Lung (tissue), 12 donors: ENCODE data around the gene MC1R. TPM values are rescaled to one million over a fixed set of nuclear protein-coding genes. Genes with fewer than 3 reads are reported as not detected.

ENCODE experiments used
- ATAC-seq: fragments of 200-7000 bp; cut with Tn5 transposase; one replicate; pipeline ENCODE4 v1.9.1; 2020; ENCODE audit warnings: moderate number of reproducible peaks; ENCODE audit not compliant: insufficient read depth, low FRiP score
- DNase-seq, 3 donors: peaks; one replicate each; pipeline ENCODE4 v3.0.0-alpha.2; 2013 to 2017
- H3K27ac ChIP-seq, 2 donors: one replicate each; pipeline ENCODE4 v1.5.1; 2013; ENCODE audit warnings: mild to moderate bottlenecking in 2 of 2, moderate library complexity in 2 of 2, control low read depth in 1 of 2, inconsistent platforms in 1 of 2, low read depth in 1 of 2, low read length in 1 of 2
- H3K27me3 ChIP-seq, 3 donors: one replicate each; pipeline ENCODE4 v1.5.1; 2013; ENCODE audit warnings: low read length in 2 of 3; ENCODE audit not compliant: control insufficient read depth in 3 of 3, insufficient read depth in 3 of 3
- H3K36me3 ChIP-seq, 4 donors: one replicate each; pipeline ENCODE4 v1.5.1; 2013; ENCODE audit warnings: low read length in 4 of 4, mild to moderate bottlenecking in 1 of 4, moderate library complexity in 1 of 4; ENCODE audit not compliant: control insufficient read depth in 4 of 4, insufficient read depth in 4 of 4
- H3K4me1 ChIP-seq, 5 donors: one replicate each; pipeline ENCODE4 v1.5.1; 2013; ENCODE audit warnings: low read length in 5 of 5, mild to moderate bottlenecking in 2 of 5, moderate library complexity in 1 of 5; ENCODE audit not compliant: control insufficient read depth in 5 of 5, insufficient read depth in 5 of 5
- H3K4me3 ChIP-seq: one replicate; pipeline ENCODE4 v1.5.1; 2013; ENCODE audit warnings: mild to moderate bottlenecking, control low read depth, moderate library complexity
- H3K9ac ChIP-seq, 2 donors: one replicate each; pipeline ENCODE4 v1.5.1; 2013; ENCODE audit warnings: low read length in 2 of 2, control low read depth in 1 of 2; ENCODE audit not compliant: insufficient read depth in 1 of 2
- H3K9me3 ChIP-seq, 4 donors: one replicate each; pipeline ENCODE4 v1.5.1; 2013; ENCODE audit warnings: low read length in 3 of 4, mild to moderate bottlenecking in 1 of 4, moderate library complexity in 1 of 4; ENCODE audit not compliant: control insufficient read depth in 4 of 4, insufficient read depth in 3 of 4
- CTCF ChIP-seq: IDR thresholded peaks from 2 replicates; pipeline ENCODE4 v1.5.1; 2012; ENCODE audit warnings: mild to moderate bottlenecking; ENCODE audit errors: control extremely low read depth, extremely low read depth
- WGBS, 2 donors: extraction: QIAGEN DNeasy Blood & Tissue Kit; methylation state at CpG; one replicate each; pipeline ENCODE4 v1.1.7; 2013; 5-methylcytosine and 5-hydroxymethylcytosine counted together
- polyA plus RNA-seq, 2 donors: library from polyadenylated mRNA; stranded (reverse); fragments of 200-250 nt; gene quantifications; one replicate each; pipeline ENCODE4 v1.2.1, GENCODE V29; 2013
- total RNA-seq, 2 donors: library from RNA; depleted of rRNA in 1 of 2; stranded (reverse); fragments of >200 nt in 1 of 2; gene quantifications; one replicate each; pipeline ENCODE4 v1.2.1, GENCODE V29; 2014 to 2021
- donor health status: control.
- donor health status: control.
- donor health status: Bipolar disorder and iron deficiency.
- donor health status: healthy.
- donor health status: DM: yes; HTN: yes; CAD: no.

The MC1R gene
- total and polyA plus RNA-seq, 4 donors = 2.9 to 7.1 (median 3.5) TPM

- DNase-seq (no peak), ATAC-seq (no peak)
- Histone ChIP-seq H3K9me3 (no peaks in the 10 kb centered on the region), H3K4me1 (no peaks in the 10 kb centered on the region), H3K27ac (no peak overlapping the region), H3K36me3 (peaks cover 12 to 76% (median 34%) of the 10 kb centered on the region in 4 donors), H3K4me3 (no peak overlapping the region), H3K9ac (no peak overlapping the region), H3K27me3 (no peaks in the 10 kb centered on the region)
- no peak for TF ChIP-seq CTCF
- WGBS, 2 donors = 94 to 95% methylated on average over 11 of the region's 11 CpGs
Measured at GRCh38 chr16:89902980-89903379, 15.7 kb upstream of the MC1R start.

GRCh38 chr16:89903908-89904515 is 14.7 kb upstream of the MC1R start:
- H3K4me3 ChIP-seq = no peak overlapping the region
- DNase-seq = no peak
- peaks cover 12 to 76% (median 35%) of the 10 kb centered on the region in 4 donors for H3K36me3 ChIP-seq
- no peak for TF ChIP-seq CTCF
- no peak overlapping the region for H3K27ac ChIP-seq
- H3K4me1 ChIP-seq = no peaks in the 10 kb centered on the region
- H3K9ac ChIP-seq = no peak overlapping the region
- ATAC-seq = no peak
- no peaks in the 10 kb centered on the region for H3K27me3 ChIP-seq
- H3K9me3 ChIP-seq = no peaks in the 10 kb centered on the region
- WGBS, 2 donors = 94 to 95% methylated on average over 19 of the region's 19 CpGs

GRCh38 chr16:89904606-89905510 is 13.8 kb upstream of the MC1R start:
- Histone ChIP-seq H3K4me3 (no peak overlapping the region), H3K9ac (no peak overlapping the region), H3K9me3 (no peaks in the 10 kb centered on the region), H3K36me3 (peaks cover 12 to 73% (median 34%) of the 10 kb centered on the region in 4 donors), H3K4me1 (no peaks in the 10 kb centered on the region), H3K27me3 (no peaks in the 10 kb centered on the region), H3K27ac (no peak overlapping the region)
- 87 to 91% methylated on average over 31 of the region's 31 CpGs for WGBS, 2 donors
- DNase-seq (no peak), ATAC-seq (no peak)
- TF ChIP-seq CTCF = no peak
